Body of pancreas (tissue), 4 donors: Measurements from ENCODE around the gene SCNN1A. TPM values are rescaled to one million over a fixed set of nuclear protein-coding genes. Genes with fewer than 3 reads are reported as not detected.

Experiments used
- ATAC-seq: fragments of 150-250 bp; one replicate; pipeline ENCODE4 v1.9.1; 2016
- DNase-seq, 4 donors: peaks; one replicate each; pipeline ENCODE4 v3.0.0-alpha.2; 2019
- H3K27ac ChIP-seq, 4 donors: fragments of 200-600 bp; sonication (generic); 1 replicate in 3 of 4; 2 replicates in 1 of 4; pipeline versions ENCODE4 v1.5.1 to v1.6.1; 2016 to 2019; ENCODE audit warnings: mild to moderate bottlenecking in 1 of 4, mixed read lengths in 1 of 4, moderate library complexity in 1 of 4
- H3K27me3 ChIP-seq, 2 donors: fragments of 200-600 bp; sonication (generic); one replicate each; pipeline ENCODE4 v1.6.0; 2016; ENCODE audit warnings: mild to moderate bottlenecking in 1 of 2
- H3K36me3 ChIP-seq, 2 donors: fragments of 200-600 bp; sonication (generic); replicated peaks in 1 of 2; 2 replicates each; pipeline ENCODE4 v1.5.1; 2016; ENCODE audit warnings: low read depth in 2 of 2; ENCODE audit not compliant: insufficient read depth in 1 of 2
- H3K4me1 ChIP-seq: fragments of 200-600 bp; sonication (generic); one replicate; pipeline ENCODE4 v1.6.0; 2016
- H3K4me3 ChIP-seq, 2 donors: fragments of 200-600 bp; sonication (generic); 1 replicate in 1 of 2; 2 replicates in 1 of 2; pipeline ENCODE4 v1.5.1; 2016 to 2019
- H3K9me3 ChIP-seq, 3 donors: fragments of 200-600 bp; sonication (generic); 1 replicate in 2 of 3; 2 replicates in 1 of 3; pipeline ENCODE4 v1.5.1; 2016
- POLR2A ChIP-seq, 3 donors: fragments of 450-650 bp; IDR thresholded peaks; one replicate each; pipeline ENCODE4 v1.6.1; 2016; ENCODE audit warnings: antibody characterized with exemption in 3 of 3, mild to moderate bottlenecking in 2 of 3
- WGBS, 2 donors: methylation state at CpG; one replicate each; pipeline ENCODE4 v1.1.5; 2017; 5-methylcytosine and 5-hydroxymethylcytosine counted together
- intact Hi-C: fragments of 100-400 bp; cut with DNase I; formaldehyde crosslinking; loops from one replicate; pipeline ENCODE4 v1.15.1; 2023
- total RNA-seq, 2 donors: library from RNA; depleted of rRNA; stranded (reverse); fragments of >200 nt; gene quantifications; one replicate each; pipeline ENCODE4 v1.1.0, GENCODE V29; 2016
- TF ChIP-seq, protein P1 (sequence below), 7 experiments: fragments of 450-650 bp in 4 of 7; fragments of 200-600 bp in 3 of 7; sonication (generic) in 3 of 7; IDR thresholded peaks; one replicate each; pipeline ENCODE4 v1.5.1; 2016 to 2019; ENCODE audit warnings: antibody characterized with exemption in 7 of 7

The SCNN1A gene
- total RNA-seq, 2 donors from 2014 or later: 62.5 to 112 TPM

DNA sequence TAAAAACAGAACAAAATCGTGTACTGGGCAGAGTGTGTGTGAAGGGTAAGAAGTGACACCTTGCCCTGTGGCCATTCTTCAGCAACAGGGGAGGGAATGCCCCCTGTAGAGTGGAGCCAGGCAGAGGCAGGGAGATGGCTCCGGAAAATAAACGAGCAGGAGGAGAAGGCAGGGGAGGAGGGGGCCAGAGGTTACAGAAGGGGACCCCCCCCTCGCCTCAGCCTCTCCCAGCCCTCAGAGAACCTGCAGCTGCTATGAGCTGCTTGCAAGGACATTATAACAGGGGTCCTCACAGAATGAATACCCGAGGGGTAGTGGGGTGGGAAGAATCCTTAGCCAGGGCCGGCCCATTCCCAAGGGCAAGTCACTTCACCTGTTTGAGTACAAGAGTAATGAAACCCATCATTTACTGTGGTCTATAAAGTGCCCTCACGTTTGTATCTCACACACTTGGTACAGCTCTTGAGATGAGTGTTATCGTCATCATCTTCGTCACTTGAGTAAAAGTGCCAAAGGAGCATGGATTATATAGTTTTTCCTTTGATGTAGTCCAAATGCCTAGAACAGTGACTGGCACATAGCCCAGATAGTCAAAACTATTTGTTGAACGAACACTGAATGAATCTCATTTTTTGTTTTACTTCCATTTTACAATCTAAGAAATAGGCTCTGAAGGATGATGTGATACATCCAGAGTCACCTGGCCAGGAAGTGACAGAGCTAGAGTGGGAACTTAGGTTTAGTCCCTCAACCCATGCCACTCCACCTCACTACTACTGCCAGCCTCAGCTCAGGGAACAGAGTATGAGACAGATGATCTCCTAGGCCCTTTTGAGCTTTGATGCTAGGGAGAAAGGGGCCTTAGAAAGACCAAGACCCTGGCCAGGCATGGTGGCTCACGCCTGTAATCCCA, 14.5 kb downstream of the SCNN1A start:
- ATAC-seq: no peak
- WGBS, 2 donors: 59 to 63% methylated on average over 11 of the region's 11 CpGs

DNA sequence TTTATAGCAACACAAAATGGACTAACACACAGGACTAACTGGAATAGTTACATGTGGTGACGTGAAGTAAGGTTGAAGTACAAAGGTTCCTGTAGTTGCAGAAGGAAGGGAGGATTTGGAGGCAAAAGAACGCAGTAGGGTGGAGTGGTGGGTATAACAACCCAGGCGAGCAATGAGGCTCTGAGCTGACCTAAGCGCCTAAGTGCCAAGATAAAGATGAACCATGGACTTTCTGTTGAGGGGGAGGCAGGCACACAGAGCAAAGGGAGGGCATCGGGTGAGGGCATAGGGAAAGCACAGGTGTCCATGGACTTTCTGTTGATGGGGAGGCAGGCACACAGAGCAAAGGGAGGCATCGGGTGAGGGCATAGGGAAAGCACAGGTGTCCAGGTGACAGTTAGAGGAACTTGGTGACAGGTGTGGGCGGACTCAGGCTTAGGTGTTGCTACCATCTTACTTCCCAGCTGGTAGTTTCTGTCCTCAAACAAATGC, 15.2 kb downstream of the SCNN1A start:
- DNase-seq (no peak), ATAC-seq (no peak)
- H3K27ac ChIP-seq: no peak overlapping the region
- WGBS, 2 donors: 59 to 69% methylated on average over 7 of the region's 7 CpGs
- TF ChIP-seq, protein P1, sequence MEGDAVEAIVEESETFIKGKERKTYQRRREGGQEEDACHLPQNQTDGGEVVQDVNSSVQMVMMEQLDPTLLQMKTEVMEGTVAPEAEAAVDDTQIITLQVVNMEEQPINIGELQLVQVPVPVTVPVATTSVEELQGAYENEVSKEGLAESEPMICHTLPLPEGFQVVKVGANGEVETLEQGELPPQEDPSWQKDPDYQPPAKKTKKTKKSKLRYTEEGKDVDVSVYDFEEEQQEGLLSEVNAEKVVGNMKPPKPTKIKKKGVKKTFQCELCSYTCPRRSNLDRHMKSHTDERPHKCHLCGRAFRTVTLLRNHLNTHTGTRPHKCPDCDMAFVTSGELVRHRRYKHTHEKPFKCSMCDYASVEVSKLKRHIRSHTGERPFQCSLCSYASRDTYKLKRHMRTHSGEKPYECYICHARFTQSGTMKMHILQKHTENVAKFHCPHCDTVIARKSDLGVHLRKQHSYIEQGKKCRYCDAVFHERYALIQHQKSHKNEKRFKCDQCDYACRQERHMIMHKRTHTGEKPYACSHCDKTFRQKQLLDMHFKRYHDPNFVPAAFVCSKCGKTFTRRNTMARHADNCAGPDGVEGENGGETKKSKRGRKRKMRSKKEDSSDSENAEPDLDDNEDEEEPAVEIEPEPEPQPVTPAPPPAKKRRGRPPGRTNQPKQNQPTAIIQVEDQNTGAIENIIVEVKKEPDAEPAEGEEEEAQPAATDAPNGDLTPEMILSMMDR (IDR thresholded peaks at IDR 0.05): no peak
- TF ChIP-seq POLR2A (IDR thresholded peaks at IDR 0.05): no peak
- H3K4me3 ChIP-seq: no peak overlapping the region
- no peaks in the 10 kb centered on the region for H3K9me3 ChIP-seq
- intact Hi-C loops: no loop called here
- H3K36me3 ChIP-seq: no peaks in the 10 kb centered on the region
- no peaks in the 10 kb centered on the region for H3K27me3 ChIP-seq
- peaks cover 13% of the 10 kb centered on the region for H3K4me1 ChIP-seq

More for the DNA sequence above, 14.5 kb downstream of the SCNN1A start:
- Histone ChIP-seq H3K27ac (peak overlapping the region in 1 of 4 donors; percentile 16), H3K9me3 (no peaks in the 10 kb centered on the region), H3K4me1 (peaks cover 13% of the 10 kb centered on the region), H3K27me3 (no peaks in the 10 kb centered on the region), H3K4me3 (no peak overlapping the region), H3K36me3 (no peaks in the 10 kb centered on the region)
- no peak for TF ChIP-seq POLR2A (IDR thresholded peaks at IDR 0.05)
- TF ChIP-seq, protein P1 (IDR thresholded peaks at IDR 0.05): no peak
- intact Hi-C loops: no loop called here
- DNase-seq: no peak

DNA sequence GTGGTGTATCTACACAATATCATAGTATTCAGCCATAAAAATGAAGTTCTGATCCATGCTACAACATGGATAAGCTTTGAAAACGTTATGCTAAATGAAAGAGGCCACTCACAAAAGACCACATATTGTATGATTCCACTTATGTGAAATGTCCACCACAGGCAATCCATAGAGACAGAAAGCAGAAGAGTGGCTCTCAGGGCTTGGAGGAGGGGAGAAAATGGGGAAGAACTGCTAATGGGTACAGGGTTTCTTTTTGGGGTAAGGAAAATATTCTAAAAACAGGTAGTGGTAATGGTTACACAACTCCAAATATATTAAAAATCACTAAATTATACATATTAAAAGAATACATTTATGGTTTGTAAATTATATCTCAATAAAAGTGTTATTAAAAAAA, 16.5 kb downstream of the SCNN1A start:
- DNase-seq: no peak
- intact Hi-C loops: no loop called here
- no peaks in the 10 kb centered on the region for H3K9me3 ChIP-seq
- H3K36me3 ChIP-seq: no peaks in the 10 kb centered on the region
- no peak for ATAC-seq
- TF ChIP-seq, protein P1 (IDR thresholded peaks at IDR 0.05): no peak
- no peak for TF ChIP-seq POLR2A (IDR thresholded peaks at IDR 0.05)
- H3K4me1 ChIP-seq: peaks cover 6% of the 10 kb centered on the region
- H3K27ac ChIP-seq: no peak overlapping the region
- WGBS, 2 donors: 31 to 41% methylated on average over 1 of the region's 1 CpG
- H3K4me3 ChIP-seq: no peak overlapping the region
- H3K27me3 ChIP-seq: no peaks in the 10 kb centered on the region

DNA sequence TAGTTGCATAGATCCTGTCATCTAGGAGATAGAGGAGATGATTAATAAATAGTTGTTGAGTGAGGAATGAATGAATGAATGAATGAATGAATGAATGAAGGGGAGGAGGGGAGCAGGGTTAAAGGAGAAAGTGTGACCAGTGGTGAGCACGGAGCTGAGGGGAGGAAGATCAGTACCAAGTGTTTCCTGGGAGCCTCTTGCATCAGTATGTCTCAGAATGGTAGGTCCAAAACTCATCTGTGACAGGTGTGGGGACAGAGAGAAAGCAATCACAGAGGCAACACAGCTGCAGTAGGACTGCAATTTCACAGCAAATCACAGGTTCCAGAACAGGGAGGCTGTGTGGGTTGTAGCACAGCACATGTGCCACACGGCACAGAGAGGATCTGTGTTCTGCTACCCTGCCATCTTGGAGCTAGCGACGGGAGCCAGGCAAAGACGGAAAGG, 19.0 kb downstream of the SCNN1A start:
- Histone ChIP-seq H3K4me1 (no peaks in the 10 kb centered on the region), H3K27me3 (no peaks in the 10 kb centered on the region), H3K27ac (no peak overlapping the region), H3K36me3 (no peaks in the 10 kb centered on the region), H3K4me3 (no peak overlapping the region), H3K9me3 (no peaks in the 10 kb centered on the region)
- DNase-seq (no peak), ATAC-seq (no peak)
- intact Hi-C loops: no loop called here
- TF ChIP-seq POLR2A (IDR thresholded peaks at IDR 0.05): no peak
- TF ChIP-seq, protein P1 (IDR thresholded peaks at IDR 0.05): no peak
- 79 to 89% methylated on average over 5 of the region's 5 CpGs for WGBS, 2 donors
